Testis (tissue), 2 donors: ENCODE measurements around the gene SPECC1L.

ENCODE experiments used
- POLR2A ChIP-seq: fragments of 450-650 bp; IDR thresholded peaks from one replicate; pipeline ENCODE4 v1.6.1; 2017; ENCODE audit warnings: antibody characterized with exemption, mild to moderate bottlenecking, moderate library complexity
- TF ChIP-seq, protein P1 (sequence below), 3 experiments: fragments of 450-650 bp in 2 of 3; fragments of 200-600 bp in 1 of 3; sonication (generic) in 1 of 3; IDR thresholded peaks; one replicate each; pipeline ENCODE4 v1.5.1; 2016 to 2019; ENCODE audit warnings: antibody characterized with exemption in 3 of 3, mild to moderate bottlenecking in 2 of 3, moderate library complexity in 1 of 3

DNA sequence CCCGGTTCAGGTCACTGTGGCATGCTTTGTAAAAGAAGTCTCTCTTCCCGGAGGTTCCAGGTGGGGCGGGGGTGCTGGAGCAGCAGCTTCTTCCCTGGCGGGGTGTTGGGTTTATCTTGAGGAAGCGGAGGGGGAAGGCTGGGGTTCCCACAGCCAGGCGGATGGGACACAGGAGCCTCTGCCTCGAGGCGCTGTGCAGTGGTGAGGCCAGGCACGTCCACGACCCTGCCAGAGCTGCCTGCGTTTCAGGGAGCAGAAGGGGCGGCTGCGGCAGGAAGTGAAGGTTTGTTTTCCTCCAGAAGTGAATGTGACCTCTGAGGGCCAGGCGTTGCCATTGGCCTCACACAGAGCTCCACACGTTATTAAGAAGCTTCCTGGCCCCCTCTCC, 136.6 kb downstream of the SPECC1L start:
- TF ChIP-seq, protein P1, sequence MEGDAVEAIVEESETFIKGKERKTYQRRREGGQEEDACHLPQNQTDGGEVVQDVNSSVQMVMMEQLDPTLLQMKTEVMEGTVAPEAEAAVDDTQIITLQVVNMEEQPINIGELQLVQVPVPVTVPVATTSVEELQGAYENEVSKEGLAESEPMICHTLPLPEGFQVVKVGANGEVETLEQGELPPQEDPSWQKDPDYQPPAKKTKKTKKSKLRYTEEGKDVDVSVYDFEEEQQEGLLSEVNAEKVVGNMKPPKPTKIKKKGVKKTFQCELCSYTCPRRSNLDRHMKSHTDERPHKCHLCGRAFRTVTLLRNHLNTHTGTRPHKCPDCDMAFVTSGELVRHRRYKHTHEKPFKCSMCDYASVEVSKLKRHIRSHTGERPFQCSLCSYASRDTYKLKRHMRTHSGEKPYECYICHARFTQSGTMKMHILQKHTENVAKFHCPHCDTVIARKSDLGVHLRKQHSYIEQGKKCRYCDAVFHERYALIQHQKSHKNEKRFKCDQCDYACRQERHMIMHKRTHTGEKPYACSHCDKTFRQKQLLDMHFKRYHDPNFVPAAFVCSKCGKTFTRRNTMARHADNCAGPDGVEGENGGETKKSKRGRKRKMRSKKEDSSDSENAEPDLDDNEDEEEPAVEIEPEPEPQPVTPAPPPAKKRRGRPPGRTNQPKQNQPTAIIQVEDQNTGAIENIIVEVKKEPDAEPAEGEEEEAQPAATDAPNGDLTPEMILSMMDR (IDR thresholded peaks at IDR 0.05): no peak
- no peak for TF ChIP-seq POLR2A
